RWPE2 (cell line): ENCODE results near the gene IL21R.

Experiments used
- ATAC-seq: fragments of 200-7000 bp; cut with Tn5 transposase; 3 replicates; pipeline ENCODE4 v1.9.1; 2021; ENCODE audit warnings: low read depth
- DNase-seq: peaks from one replicate; pipeline ENCODE4 v3.0.0-alpha.2; 2020; ENCODE audit warnings: low spot score
- H3K27ac ChIP-seq: fragments of 450-650 bp; 2 replicates; pipeline ENCODE4 v1.5.1; 2017; ENCODE audit warnings: mild to moderate bottlenecking; ENCODE audit not compliant: poor library complexity, severe bottlenecking
- H3K27me3 ChIP-seq: fragments of 250-450 bp; sonication (Bioruptor Pico); 2 replicates; pipeline ENCODE4 v1.5.1; 2021; ENCODE audit warnings: mild to moderate bottlenecking, moderate library complexity; ENCODE audit not compliant: insufficient read depth, poor library complexity, severe bottlenecking
- H3K36me3 ChIP-seq: fragments of 250-450 bp; sonication (Bioruptor Pico); 2 replicates; pipeline ENCODE4 v1.5.1; 2020; ENCODE audit warnings: low read depth, mild to moderate bottlenecking, moderate library complexity
- H3K4me1 ChIP-seq: fragments of 250-450 bp; sonication (Bioruptor Pico); 2 replicates; pipeline ENCODE4 v1.5.1; 2021; ENCODE audit warnings: mild to moderate bottlenecking, moderate library complexity; ENCODE audit not compliant: insufficient read depth, poor library complexity, severe bottlenecking
- H3K4me3 ChIP-seq: fragments of 250-450 bp; sonication (Bioruptor Pico); 2 replicates; pipeline ENCODE4 v1.5.1; 2021; ENCODE audit warnings: mild to moderate bottlenecking, moderate library complexity; ENCODE audit not compliant: severe bottlenecking
- H3K9me3 ChIP-seq: fragments of 250-450 bp; sonication (Bioruptor Pico); 2 replicates; pipeline ENCODE4 v1.5.1; 2021; ENCODE audit warnings: mild to moderate bottlenecking, moderate library complexity; ENCODE audit not compliant: severe bottlenecking
- CTCF ChIP-seq: fragments of 450-650 bp; IDR thresholded peaks from one replicate; pipeline ENCODE4 v1.5.1; 2017; ENCODE audit warnings: mild to moderate bottlenecking, moderate library complexity; ENCODE audit not compliant: poor library complexity, severe bottlenecking

IL21R gene

GRCh38 chr16:27472091-27473020 is 70.4 kb downstream of the IL21R start:
- TF ChIP-seq CTCF = no peak
- ATAC-seq = no peak

GRCh38 chr16:27473101-27473900 is 71.3 kb downstream of the IL21R start:
- Histone ChIP-seq H3K4me1 (no peaks in the 10 kb centered on the region), H3K27ac (no peak overlapping the region), H3K27me3 (no peaks in the 10 kb centered on the region), H3K9me3 (no peaks in the 10 kb centered on the region), H3K4me3 (no peak overlapping the region), H3K36me3 (peaks cover 82% of the 10 kb centered on the region)
- DNase-seq (no peak), ATAC-seq (no peak)
- TF ChIP-seq CTCF = no peak

More at GRCh38 chr16:27472091-27473020, 70.4 kb downstream of the IL21R start:
- H3K9me3 ChIP-seq = no peaks in the 10 kb centered on the region
- H3K36me3 ChIP-seq = peaks cover 82% of the 10 kb centered on the region
- H3K27ac ChIP-seq = no peak overlapping the region
- H3K4me1 ChIP-seq = no peaks in the 10 kb centered on the region
- DNase-seq = no peak
- H3K4me3 ChIP-seq = no peak overlapping the region
- H3K27me3 ChIP-seq = no peaks in the 10 kb centered on the region

- DNase-seq (no peak), ATAC-seq (no peak)
- peaks cover 82% of the 10 kb centered on the region for H3K36me3 ChIP-seq
- no peak overlapping the region for H3K4me3 ChIP-seq
- H3K4me1 ChIP-seq = no peaks in the 10 kb centered on the region
- TF ChIP-seq CTCF = no peak
- no peaks in the 10 kb centered on the region for H3K9me3 ChIP-seq
- no peak overlapping the region for H3K27ac ChIP-seq
- no peaks in the 10 kb centered on the region for H3K27me3 ChIP-seq
Measured at GRCh38 chr16:27474041-27474440, 72.1 kb downstream of the IL21R start.

GRCh38 chr16:27474921-27475320 is 72.9 kb downstream of the IL21R start:
- Histone ChIP-seq H3K36me3 (peaks cover 81% of the 10 kb centered on the region), H3K4me3 (no peak overlapping the region), H3K27me3 (no peaks in the 10 kb centered on the region), H3K9me3 (no peaks in the 10 kb centered on the region), H3K27ac (no peak overlapping the region), H3K4me1 (no peaks in the 10 kb centered on the region)
- no peak for TF ChIP-seq CTCF
- no peak; the same call in 2 of the 3 replicates for ATAC-seq
- no peak for DNase-seq
